Smooth muscle cell (in vitro differentiated cells): Measurements from ENCODE around the gene ARHGAP26. TPM values are rescaled to one million over a fixed set of nuclear protein-coding genes. Genes with fewer than 3 reads are reported as not detected.

Experiments used
- DNase-seq: peaks from one replicate; lab custom pipeline; 2025; ENCODE audit not compliant: unreplicated experiment; lab: John Stamatoyannopoulos, UW
- H2AFZ ChIP-seq: fragments of 200-600 bp; sonication (generic); 2 replicates; pipeline ENCODE4 v1.6.0; 2016; ENCODE audit warnings: antibody characterized with exemption, low read depth, mild to moderate bottlenecking
- H3F3A ChIP-seq: fragments of 200-600 bp; sonication (generic); 2 replicates; pipeline ENCODE4 v1.6.0; 2017; ENCODE audit warnings: antibody characterized with exemption, low read depth
- H3K27ac ChIP-seq: fragments of 200-600 bp; sonication (generic); 2 replicates; pipeline ENCODE4 v1.5.1; 2016; ENCODE audit warnings: low read depth, mild to moderate bottlenecking
- H3K27me3 ChIP-seq: fragments of 200-600 bp; sonication (generic); 2 replicates; pipeline ENCODE4 v1.6.1; 2016; ENCODE audit warnings: low read depth, mild to moderate bottlenecking
- H3K36me3 ChIP-seq: fragments of 200-600 bp; sonication (generic); 2 replicates; pipeline ENCODE4 v1.5.1; 2016; ENCODE audit warnings: low read depth
- H3K4me1 ChIP-seq: fragments of 200-600 bp; sonication (generic); 2 replicates; pipeline ENCODE4 v1.5.1; 2016; ENCODE audit warnings: low read depth
- H3K4me2 ChIP-seq: fragments of 200-600 bp; sonication (generic); 2 replicates; pipeline ENCODE4 v1.6.0; 2016; ENCODE audit warnings: mild to moderate bottlenecking
- H3K4me3 ChIP-seq: fragments of 200-600 bp; sonication (generic); 2 replicates; pipeline ENCODE4 v1.5.1; 2016; ENCODE audit warnings: mild to moderate bottlenecking
- H3K79me2 ChIP-seq: fragments of 200-600 bp; sonication (generic); 2 replicates; pipeline ENCODE4 v1.6.0; 2016; ENCODE audit warnings: low read depth, mild to moderate bottlenecking
- H3K9ac ChIP-seq: fragments of 200-600 bp; sonication (generic); 2 replicates; pipeline ENCODE4 v1.6.0; 2016; ENCODE audit warnings: low read depth
- H3K9me3 ChIP-seq: fragments of 200-600 bp; sonication (generic); replicated peaks from 2 replicates; pipeline ENCODE4 v1.5.1; 2016; ENCODE audit warnings: low read depth
- H4K20me1 ChIP-seq: fragments of 200-600 bp; sonication (generic); 2 replicates; pipeline ENCODE4 v1.6.0; 2016; ENCODE audit warnings: low read depth
- WGBS: methylation state at CpG from one replicate; pipeline ENCODE4 v1.1.7; 2016; ENCODE audit warnings: low lambda C conversion rate; 5-methylcytosine and 5-hydroxymethylcytosine counted together
- polyA plus RNA-seq: library from polyadenylated mRNA; unstranded; fragments of >200 nt; fragmentation: Nextera tagmentation; extraction: Ambion mirVana; gene quantifications from 2 replicates; pipeline ENCODE4 v1.2.1, GENCODE V29; 2016
- total RNA-seq: library from RNA; depleted of rRNA; stranded (reverse); fragments of >200 nt; gene quantifications from 2 replicates; pipeline ENCODE4 v1.2.3, GENCODE V29; 2014
- TF ChIP-seq, protein P1 (sequence below): fragments of 200-600 bp; sonication (generic); IDR thresholded peaks from 2 replicates; pipeline ENCODE4 v1.5.1; 2017; ENCODE audit warnings: borderline replicate concordance, mild to moderate bottlenecking, antibody characterized with exemption; ENCODE audit not compliant: insufficient read depth, poor library complexity, severe bottlenecking

The ARHGAP26 gene
- total and polyA plus RNA-seq, 2 experiments from 2014 or later: 2.2 to 5.1 TPM

DNA sequence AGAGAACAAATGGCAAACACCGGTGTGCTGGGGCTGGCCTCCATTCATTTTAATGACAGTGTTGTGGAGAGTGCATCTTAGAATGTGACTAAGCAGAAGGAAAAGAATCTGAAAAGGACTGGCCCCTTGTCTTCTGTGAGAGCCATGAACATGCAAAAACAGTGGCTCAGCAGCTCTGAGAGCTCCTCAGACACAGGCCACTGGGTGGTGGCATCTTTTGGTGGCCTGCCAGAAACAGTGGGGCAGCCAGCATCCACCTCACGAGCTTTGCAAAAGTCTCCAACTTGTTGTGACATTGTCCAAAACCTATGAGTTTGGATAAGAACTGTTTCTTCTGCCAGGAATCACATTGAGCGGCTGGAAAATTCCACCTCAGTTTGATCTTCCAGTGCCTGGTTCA, 399.9 kb downstream of the ARHGAP26 start:
- Histone ChIP-seq H3K9ac (no peak overlapping the region), H3K79me2 (no peaks in the 10 kb centered on the region), H3K9me3 (no peaks in the 10 kb centered on the region), H4K20me1 (no peaks in the 10 kb centered on the region), H3F3A (peaks cover 7% of the 10 kb centered on the region), H3K4me2 (no peak overlapping the region), H3K27me3 (no peaks in the 10 kb centered on the region), H3K4me1 (no peaks in the 10 kb centered on the region), H3K36me3 (no peaks in the 10 kb centered on the region), H3K27ac (no peak overlapping the region), H3K4me3 (no peak overlapping the region), H2AFZ (no peak overlapping the region)
- no peak for DNase-seq
- TF ChIP-seq, protein P1, sequence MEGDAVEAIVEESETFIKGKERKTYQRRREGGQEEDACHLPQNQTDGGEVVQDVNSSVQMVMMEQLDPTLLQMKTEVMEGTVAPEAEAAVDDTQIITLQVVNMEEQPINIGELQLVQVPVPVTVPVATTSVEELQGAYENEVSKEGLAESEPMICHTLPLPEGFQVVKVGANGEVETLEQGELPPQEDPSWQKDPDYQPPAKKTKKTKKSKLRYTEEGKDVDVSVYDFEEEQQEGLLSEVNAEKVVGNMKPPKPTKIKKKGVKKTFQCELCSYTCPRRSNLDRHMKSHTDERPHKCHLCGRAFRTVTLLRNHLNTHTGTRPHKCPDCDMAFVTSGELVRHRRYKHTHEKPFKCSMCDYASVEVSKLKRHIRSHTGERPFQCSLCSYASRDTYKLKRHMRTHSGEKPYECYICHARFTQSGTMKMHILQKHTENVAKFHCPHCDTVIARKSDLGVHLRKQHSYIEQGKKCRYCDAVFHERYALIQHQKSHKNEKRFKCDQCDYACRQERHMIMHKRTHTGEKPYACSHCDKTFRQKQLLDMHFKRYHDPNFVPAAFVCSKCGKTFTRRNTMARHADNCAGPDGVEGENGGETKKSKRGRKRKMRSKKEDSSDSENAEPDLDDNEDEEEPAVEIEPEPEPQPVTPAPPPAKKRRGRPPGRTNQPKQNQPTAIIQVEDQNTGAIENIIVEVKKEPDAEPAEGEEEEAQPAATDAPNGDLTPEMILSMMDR: no peak
- 71% methylated on average over 3 of the region's 3 CpGs for WGBS

DNA sequence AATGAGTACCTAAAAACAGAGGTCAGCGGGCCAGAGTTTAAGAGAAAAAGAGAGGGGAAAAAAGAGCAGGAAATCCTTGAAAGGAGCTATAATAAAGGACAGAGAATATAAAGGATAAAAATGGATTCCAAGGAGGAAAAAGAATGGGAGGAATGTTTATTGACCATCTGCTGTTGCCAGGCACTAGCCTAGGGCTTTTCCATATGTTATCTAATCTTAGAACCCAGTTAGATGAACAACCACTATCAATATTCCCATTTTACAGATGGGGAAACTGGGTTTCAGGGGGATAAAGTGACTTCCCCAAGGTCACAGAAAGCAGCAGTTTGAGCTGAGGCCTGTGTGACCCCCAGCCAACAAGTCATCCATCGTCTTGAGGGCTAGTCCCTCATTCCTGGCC, 400.8 kb downstream of the ARHGAP26 start:
- H3K36me3 ChIP-seq: no peaks in the 10 kb centered on the region
- no peaks in the 10 kb centered on the region for H3K27me3 ChIP-seq
- H3K4me1 ChIP-seq: no peaks in the 10 kb centered on the region
- no peaks in the 10 kb centered on the region for H3K9me3 ChIP-seq
- H3K9ac ChIP-seq: no peak overlapping the region
- no peak overlapping the region for H3K4me3 ChIP-seq
- H3K27ac ChIP-seq: no peak overlapping the region
- peaks cover 7% of the 10 kb centered on the region for H3F3A ChIP-seq
- no peak overlapping the region for H2AFZ ChIP-seq
- H3K79me2 ChIP-seq: no peaks in the 10 kb centered on the region
- TF ChIP-seq, protein P1: no peak
- 89% methylated on average over 2 of the region's 2 CpGs for WGBS
- no peaks in the 10 kb centered on the region for H4K20me1 ChIP-seq
- no peak overlapping the region for H3K4me2 ChIP-seq
- no peak for DNase-seq

GRCh38 chr5:143172739-143173138, 402.6 kb downstream of the ARHGAP26 start:
- no peaks in the 10 kb centered on the region for H3K4me1 ChIP-seq
- no peaks in the 10 kb centered on the region for H3K9me3 ChIP-seq
- H3K27ac ChIP-seq: no peak overlapping the region
- TF ChIP-seq, protein P1: no peak
- no peak overlapping the region for H3K4me3 ChIP-seq
- no peaks in the 10 kb centered on the region for H3K27me3 ChIP-seq
- no peak overlapping the region for H3K9ac ChIP-seq
- H3K79me2 ChIP-seq: no peaks in the 10 kb centered on the region
- WGBS: 86% methylated on average over 5 of the region's 5 CpGs
- no peaks in the 10 kb centered on the region for H4K20me1 ChIP-seq
- H2AFZ ChIP-seq: no peak overlapping the region
- DNase-seq: no peak
- H3K4me2 ChIP-seq: no peak overlapping the region
- H3F3A ChIP-seq: peaks cover 4% of the 10 kb centered on the region
- H3K36me3 ChIP-seq: no peaks in the 10 kb centered on the region

- no peaks in the 10 kb centered on the region for H3K4me1 ChIP-seq
- H4K20me1 ChIP-seq: no peaks in the 10 kb centered on the region
- H2AFZ ChIP-seq: no peak overlapping the region
- DNase-seq: no peak
- 92% methylated on average over 12 of the region's 12 CpGs for WGBS
- H3K4me3 ChIP-seq: no peak overlapping the region
- no peaks in the 10 kb centered on the region for H3K79me2 ChIP-seq
- H3K27ac ChIP-seq: no peak overlapping the region
- H3K27me3 ChIP-seq: no peaks in the 10 kb centered on the region
- H3K9ac ChIP-seq: no peak overlapping the region
- H3K9me3 ChIP-seq: no peaks in the 10 kb centered on the region
- H3F3A ChIP-seq: peaks cover 4% of the 10 kb centered on the region
- H3K4me2 ChIP-seq: no peak overlapping the region
- TF ChIP-seq, protein P1: no peak
- H3K36me3 ChIP-seq: no peaks in the 10 kb centered on the region
Observed at GRCh38 chr5:143173139-143173889, 403.1 kb downstream of the ARHGAP26 start.
